Inflammatory macrophage treated with lipopolysaccharide for 1 hour (primary cell): ENCODE results near the gene RABGGTB.
A peak's percentile ranks its signal among the peaks of the same experiment; 100 is the strongest.
"Not testable (repeated sequence)": the region's sequence is repeated elsewhere in the genome, so short reads cannot be mapped to it uniquely, and the experiment has no call there.

Experiments used
- DNase-seq, 2 donors: peaks; one replicate each; pipeline ENCODE4 v3.0.0-alpha.2; 2020 to 2022

Gene RABGGTB

GRCh38 chr1:75796376-75797272 lies 10.6 kb downstream of the RABGGTB start, which contains the start of gene MSH4:
MSH4 (plus strand) TSS chr1:75796882; CDS start chr1:75796986, 104 bp downstream.
- DNase-seq: no peak

- no peak for DNase-seq
Measured at GRCh38 chr1:75797273-75797588, 11.2 kb downstream of the RABGGTB start.

GRCh38 chr1:75797606-75798216 lies 11.7 kb downstream of the RABGGTB start:
- no peak for DNase-seq

GRCh38 chr1:75801480-75801879 lies 15.4 kb downstream of the RABGGTB start:
- DNase-seq: not testable (repeated sequence)

- DNase-seq: no peak
Measured at GRCh38 chr1:75808921-75809320, 22.9 kb downstream of the RABGGTB start.

GRCh38 chr1:75810113-75810512 lies 24.1 kb downstream of the RABGGTB start:
- not testable (repeated sequence) for DNase-seq

GRCh38 chr1:75811211-75811981 lies 25.3 kb downstream of the RABGGTB start:
- DNase-seq: no peak

GRCh38 chr1:75812065-75812464 lies 26.0 kb downstream of the RABGGTB start:
- no peak for DNase-seq

GRCh38 chr1:75823596-75823995 lies 37.5 kb downstream of the RABGGTB start:
- not testable (repeated sequence) for DNase-seq

GRCh38 chr1:75836528-75837100 lies 50.6 kb downstream of the RABGGTB start:
- no peak for DNase-seq

GRCh38 chr1:75838079-75838478 lies 52.0 kb downstream of the RABGGTB start:
- peak; percentile 7 to 9 for DNase-seq

- DNase-seq: no peak
Measured at GRCh38 chr1:75841421-75841820, 55.4 kb downstream of the RABGGTB start.
